HepG2 (cell line): ENCODE data around the gene SMARCC1. TPM values are rescaled to one million over a fixed set of nuclear protein-coding genes. Genes with fewer than 3 reads are reported as not detected.

Experiments used
- GZF1 ChIP-seq: sonication (generic); formaldehyde crosslinking; IDR thresholded peaks from 2 replicates; pipeline ENCODE4 v1.5.1; 2020; ENCODE audit warnings: mild to moderate bottlenecking, missing genetic modification reagents
- HDAC2 ChIP-seq: sonication (generic); formaldehyde crosslinking; IDR thresholded peaks from 2 replicates; pipeline ENCODE4 v1.4.0; 2020; ENCODE audit warnings: missing genetic modification reagents
- HINFP ChIP-seq: sonication (generic); formaldehyde crosslinking; IDR thresholded peaks from 2 replicates; pipeline ENCODE4 v1.4.0; 2020; ENCODE audit warnings: low read depth, mild to moderate bottlenecking, missing genetic modification reagents
- KDM5B ChIP-seq: sonication (generic); formaldehyde crosslinking; IDR thresholded peaks from 2 replicates; pipeline ENCODE4 v1.4.0; 2020; ENCODE audit warnings: missing genetic modification reagents, mild to moderate bottlenecking, borderline replicate concordance
- KMT2A ChIP-seq: sonication (generic); formaldehyde crosslinking; IDR thresholded peaks from 2 replicates; pipeline ENCODE4 v1.4.0; 2020; ENCODE audit warnings: missing genetic modification reagents
- MBD4 ChIP-seq: IDR thresholded peaks from 2 replicates; pipeline ENCODE4 v1.6.1; 2012; ENCODE audit warnings: low read length, inconsistent platforms, borderline replicate concordance
- REST ChIP-seq, 2 experiments: IDR thresholded peaks; 2 replicates each; pipeline ENCODE4 v1.6.1; 2011 to 2012; ENCODE audit warnings: low read length in 2 of 2, borderline replicate concordance in 1 of 2, low read depth in 1 of 2, mild to moderate bottlenecking in 1 of 2, moderate library complexity in 1 of 2
- TOE1 ChIP-seq: sonication (generic); formaldehyde crosslinking; IDR thresholded peaks from 2 replicates; pipeline ENCODE4 v1.4.0; 2020; ENCODE audit warnings: mild to moderate bottlenecking, missing genetic modification reagents
- U2AF2 ChIP-seq: fragments of 200-400 bp; formaldehyde crosslinking; IDR thresholded peaks from 2 replicates; pipeline ENCODE4 v1.6.1; 2017; ENCODE audit warnings: low read depth, mild to moderate bottlenecking, low read length
- ZNF121 ChIP-seq: sonication (generic); formaldehyde crosslinking; IDR thresholded peaks from 2 replicates; pipeline ENCODE4 v1.5.0; 2020; ENCODE audit warnings: mild to moderate bottlenecking, missing genetic modification reagents
- ZNF232 ChIP-seq: sonication (generic); formaldehyde crosslinking; IDR thresholded peaks from 2 replicates; pipeline ENCODE4 v1.4.0; 2020; ENCODE audit warnings: missing genetic modification reagents, borderline replicate concordance
- ZNF234 ChIP-seq: sonication (generic); formaldehyde crosslinking; conservative IDR thresholded peaks from 2 replicates; pipeline ENCODE4 v1.5.1; 2020; ENCODE audit warnings: mild to moderate bottlenecking, missing genetic modification reagents
- ZNF317 ChIP-seq: sonication (generic); formaldehyde crosslinking; IDR thresholded peaks from 2 replicates; pipeline ENCODE4 v1.5.0; 2020; ENCODE audit warnings: mild to moderate bottlenecking, missing genetic modification reagents
- ZNF616 ChIP-seq: sonication (generic); formaldehyde crosslinking; IDR thresholded peaks from 2 replicates; pipeline ENCODE4 v1.5.0; 2020; ENCODE audit warnings: low read depth, mild to moderate bottlenecking, missing genetic modification reagents
- ZNF703 ChIP-seq: sonication (generic); formaldehyde crosslinking; IDR thresholded peaks from 2 replicates; pipeline ENCODE4 v1.5.1; 2020; ENCODE audit warnings: missing genetic modification reagents, mild to moderate bottlenecking, moderate library complexity, borderline replicate concordance
- ZNF709 ChIP-seq: sonication (generic); formaldehyde crosslinking; IDR thresholded peaks from 2 replicates; pipeline ENCODE4 v1.5.0; 2020; ENCODE audit warnings: mild to moderate bottlenecking, missing genetic modification reagents
- ZSCAN29 ChIP-seq: sonication (generic); formaldehyde crosslinking; conservative IDR thresholded peaks from 2 replicates; pipeline ENCODE4 v1.4.0; 2020; ENCODE audit warnings: mild to moderate bottlenecking, missing genetic modification reagents
- polyA plus RNA-seq, 8 experiments: library from polyadenylated mRNA; depleted of rRNA in 3 of 8; stranded (reverse) in 7 of 8; unstranded in 1 of 8; fragments of >200 nt; fragmentation: Illumina TruSeq in 4 of 8; extraction: Trizol in 4 of 8; gene quantifications; 2 replicates each; pipeline versions ENCODE4 v1.2.1 to v1.2.3, GENCODE V29; 2011 to 2016; ENCODE audit warnings: low read depth in 4 of 8, missing spikeins in 1 of 8, mixed read lengths in 1 of 8; ENCODE audit not compliant: insufficient read depth in 1 of 8
- total RNA-seq, 5 experiments: library from RNA; depleted of rRNA; stranded (reverse); fragments of >200 nt; fragmentation: Illumina TruSeq; extraction: Trizol; gene quantifications; 2 replicates each; pipeline ENCODE4 v1.2.3, GENCODE V29; 2016; ENCODE audit warnings: low read depth in 1 of 5
- TF ChIP-seq, protein P1 (sequence below): sonication (generic); formaldehyde crosslinking; IDR thresholded peaks from 2 replicates; pipeline ENCODE4 v1.4.0; 2020; ENCODE audit warnings: mild to moderate bottlenecking, missing genetic modification reagents

SMARCC1 gene
- total and polyA plus RNA-seq, 2 of the 13 experiments (the other 11 are each of a cell fraction or from before 2014, with no cell fraction given), result 47.9 to 58.4 TPM

DNA sequence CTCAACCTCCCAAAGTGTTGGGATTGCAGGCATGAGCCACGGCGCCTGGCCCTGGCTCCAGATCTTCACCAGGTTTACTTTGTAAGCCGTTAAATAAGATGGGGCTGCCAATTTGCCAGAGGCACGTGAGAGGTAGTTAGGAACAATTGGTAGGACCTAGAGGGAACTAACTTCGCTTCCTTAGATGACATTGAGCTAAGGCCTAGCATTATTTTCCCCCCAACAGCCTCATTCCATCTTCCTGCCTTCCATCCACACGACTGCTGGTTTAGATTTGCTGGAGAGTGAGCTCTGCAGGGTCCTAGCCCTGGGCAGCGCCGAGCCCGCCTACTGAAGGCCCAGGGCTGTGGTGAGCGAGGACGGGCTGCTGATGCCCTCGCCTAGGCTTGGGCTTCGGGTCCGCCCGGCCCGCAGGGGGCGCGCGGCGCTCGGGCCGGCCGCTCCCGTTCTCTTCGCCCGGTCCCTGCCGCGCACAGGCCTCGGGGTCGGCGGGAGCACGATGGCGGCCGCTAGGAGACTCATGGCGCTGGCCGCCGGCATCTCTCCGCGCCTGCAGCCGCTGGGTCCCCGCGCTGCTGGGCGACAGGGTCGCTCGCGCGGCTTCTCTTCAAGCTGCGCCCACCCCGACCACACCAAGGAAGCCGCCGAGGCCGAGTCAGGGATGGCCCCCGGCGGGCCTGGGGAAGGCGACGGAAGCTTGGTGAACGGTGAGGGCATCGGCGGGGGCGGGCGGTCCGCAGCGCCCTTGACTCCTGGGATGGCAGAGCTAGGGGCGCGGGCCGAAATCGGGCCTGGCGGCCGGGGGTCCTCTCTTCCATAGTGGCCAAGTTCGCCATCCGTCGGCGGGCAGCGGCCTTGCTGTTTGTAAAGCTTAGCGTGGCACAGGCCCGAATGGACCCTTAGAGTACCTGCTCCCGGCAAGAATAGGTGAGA, 43.1 kb upstream of the SMARCC1 start (continued):
- TF ChIP-seq TOE1, result no peak
- peak; percentile 93 for TF ChIP-seq HINFP (CRISPR knock-in tag)
- no peak for TF ChIP-seq U2AF2
- no peak for TF ChIP-seq ZNF234 (CRISPR knock-in tag)
- no peak for TF ChIP-seq MBD4
- peak; percentile 85; the same call in 1 of the 2 replicates for TF ChIP-seq ZNF703 (CRISPR knock-in tag)
- 0 out of 2 replicates have a peak, but pooled peaks have one; percentile 54 for TF ChIP-seq GZF1 (CRISPR knock-in tag)
- TF ChIP-seq ZSCAN29, result peak; percentile 56; the same call in 1 of the 2 replicates
- TF ChIP-seq ZNF121 (CRISPR knock-in tag), result no peak
- TF ChIP-seq REST (IDR thresholded peaks at IDR 0.05; ENCODE audit: borderline replicate concordance in 1 of 2, low read depth in 1 of 2, low read length in 2 of 2), result no peak; a peak in 2 of 4 replicates
- TF ChIP-seq KDM5B, result peak; percentile 96; the same call in 1 of the 2 replicates
- no peak for TF ChIP-seq HDAC2 (CRISPR knock-in tag)
- TF ChIP-seq ZNF232 (CRISPR knock-in tag), result no peak; the same call in 1 of the 2 replicates
- TF ChIP-seq ZNF317, result no peak
- peak; percentile 77 for TF ChIP-seq KMT2A (CRISPR knock-in tag)
- TF ChIP-seq, protein P1, sequence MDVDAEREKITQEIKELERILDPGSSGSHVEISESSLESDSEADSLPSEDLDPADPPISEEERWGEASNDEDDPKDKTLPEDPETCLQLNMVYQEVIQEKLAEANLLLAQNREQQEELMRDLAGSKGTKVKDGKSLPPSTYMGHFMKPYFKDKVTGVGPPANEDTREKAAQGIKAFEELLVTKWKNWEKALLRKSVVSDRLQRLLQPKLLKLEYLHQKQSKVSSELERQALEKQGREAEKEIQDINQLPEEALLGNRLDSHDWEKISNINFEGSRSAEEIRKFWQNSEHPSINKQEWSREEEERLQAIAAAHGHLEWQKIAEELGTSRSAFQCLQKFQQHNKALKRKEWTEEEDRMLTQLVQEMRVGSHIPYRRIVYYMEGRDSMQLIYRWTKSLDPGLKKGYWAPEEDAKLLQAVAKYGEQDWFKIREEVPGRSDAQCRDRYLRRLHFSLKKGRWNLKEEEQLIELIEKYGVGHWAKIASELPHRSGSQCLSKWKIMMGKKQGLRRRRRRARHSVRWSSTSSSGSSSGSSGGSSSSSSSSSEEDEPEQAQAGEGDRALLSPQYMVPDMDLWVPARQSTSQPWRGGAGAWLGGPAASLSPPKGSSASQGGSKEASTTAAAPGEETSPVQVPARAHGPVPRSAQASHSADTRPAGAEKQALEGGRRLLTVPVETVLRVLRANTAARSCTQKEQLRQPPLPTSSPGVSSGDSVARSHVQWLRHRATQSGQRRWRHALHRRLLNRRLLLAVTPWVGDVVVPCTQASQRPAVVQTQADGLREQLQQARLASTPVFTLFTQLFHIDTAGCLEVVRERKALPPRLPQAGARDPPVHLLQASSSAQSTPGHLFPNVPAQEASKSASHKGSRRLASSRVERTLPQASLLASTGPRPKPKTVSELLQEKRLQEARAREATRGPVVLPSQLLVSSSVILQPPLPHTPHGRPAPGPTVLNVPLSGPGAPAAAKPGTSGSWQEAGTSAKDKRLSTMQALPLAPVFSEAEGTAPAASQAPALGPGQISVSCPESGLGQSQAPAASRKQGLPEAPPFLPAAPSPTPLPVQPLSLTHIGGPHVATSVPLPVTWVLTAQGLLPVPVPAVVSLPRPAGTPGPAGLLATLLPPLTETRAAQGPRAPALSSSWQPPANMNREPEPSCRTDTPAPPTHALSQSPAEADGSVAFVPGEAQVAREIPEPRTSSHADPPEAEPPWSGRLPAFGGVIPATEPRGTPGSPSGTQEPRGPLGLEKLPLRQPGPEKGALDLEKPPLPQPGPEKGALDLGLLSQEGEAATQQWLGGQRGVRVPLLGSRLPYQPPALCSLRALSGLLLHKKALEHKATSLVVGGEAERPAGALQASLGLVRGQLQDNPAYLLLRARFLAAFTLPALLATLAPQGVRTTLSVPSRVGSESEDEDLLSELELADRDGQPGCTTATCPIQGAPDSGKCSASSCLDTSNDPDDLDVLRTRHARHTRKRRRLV (CRISPR knock-in tag), result peak; percentile 20; the same call in 1 of the 2 replicates
- no peak for TF ChIP-seq ZNF616 (CRISPR knock-in tag)
- peak; percentile 87 for TF ChIP-seq ZNF709 (CRISPR knock-in tag)
